ENCODE data around the gene MORN4. TPM values are rescaled to one million over a fixed set of nuclear protein-coding genes. Genes with fewer than 3 reads are reported as not detected.

The MORN4 gene
- total RNA-seq, 1 experiment from 2014 or later, result 11.9 TPM

GRCh38 chr10:97682042-97682441 is 48.7 kb upstream of the MORN4 start:
- Histone ChIP-seq H2BK120ac (ENCODE audit: low read depth, low read length, poor library complexity, severe bottlenecking) (no peak overlapping the region), H3K4ac (ENCODE audit: low read depth, low read length) (no peak overlapping the region), H2AFZ (ENCODE audit: low read length) (no peak overlapping the region), H4K8ac (replicated peaks; ENCODE audit: insufficient read length, low read depth, low read length) (no peak overlapping the region), H3K4me2 (ENCODE audit: insufficient read depth, insufficient read length, low read length) (no peak overlapping the region), H2BK20ac (ENCODE audit: low read depth, low read length, poor library complexity, severe bottlenecking) (no peak overlapping the region), H4K20me1 (ENCODE audit: control insufficient read depth, insufficient read depth, insufficient read length) (no peaks in the 10 kb centered on the region), H3K23ac (ENCODE audit: insufficient read length, low read depth, low read length) (no peak overlapping the region), H3K9me3 (ENCODE audit: control insufficient read depth, low read depth, low read length) (no peaks in the 10 kb centered on the region), H3K23me2 (ENCODE audit: insufficient read length, low read depth, low read length, poor library complexity, severe bottlenecking) (peaks cover 4% of the 10 kb centered on the region), H3K4me1 (ENCODE audit: insufficient read depth, low read length) (no peaks in the 10 kb centered on the region), H3K18ac (ENCODE audit: insufficient read length, low read depth, low read length) (no peak overlapping the region), H3K14ac (ENCODE audit: insufficient read depth, low read length) (no peak overlapping the region), H4K91ac (ENCODE audit: insufficient read length, low read depth, low read length) (no peak overlapping the region), H3T11ph (ENCODE audit: low read length) (no peak overlapping the region), H3K9ac (ENCODE audit: extremely low read depth, insufficient read length, low read length) (no peak overlapping the region), H2BK5ac (ENCODE audit: insufficient read length, low read length) (no peak overlapping the region), H2AK5ac (ENCODE audit: insufficient read length, low read length) (no peak overlapping the region), H3K79me2 (ENCODE audit: insufficient read depth, low read length) (no peaks in the 10 kb centered on the region), H3K79me1 (ENCODE audit: insufficient read depth, low read depth, low read length, poor library complexity, severe bottlenecking) (no peaks in the 10 kb centered on the region), H4K5ac (ENCODE audit: insufficient read length, low read depth, low read length) (no peak overlapping the region), H3K27me3 (ENCODE audit: insufficient read depth, low read length) (no peaks in the 10 kb centered on the region), H3K27ac (ENCODE audit: insufficient read length, low read depth, low read length) (no peak overlapping the region), H2BK15ac (ENCODE audit: low read depth, low read length) (no peak overlapping the region), H3K56ac (ENCODE audit: insufficient read length, low read depth, low read length) (no peak overlapping the region), H2BK12ac (ENCODE audit: insufficient read length, low read depth, low read length) (no peak overlapping the region)
- WGBS (ENCODE audit: extremely low coverage, insufficient read length, low lambda C conversion rate), result no CpG with 5 or more reads among the region's 4 CpGs
- H3K4me3 Mint-ChIP-seq, result no peak overlapping the region
- TF ChIP-seq, protein P1, sequence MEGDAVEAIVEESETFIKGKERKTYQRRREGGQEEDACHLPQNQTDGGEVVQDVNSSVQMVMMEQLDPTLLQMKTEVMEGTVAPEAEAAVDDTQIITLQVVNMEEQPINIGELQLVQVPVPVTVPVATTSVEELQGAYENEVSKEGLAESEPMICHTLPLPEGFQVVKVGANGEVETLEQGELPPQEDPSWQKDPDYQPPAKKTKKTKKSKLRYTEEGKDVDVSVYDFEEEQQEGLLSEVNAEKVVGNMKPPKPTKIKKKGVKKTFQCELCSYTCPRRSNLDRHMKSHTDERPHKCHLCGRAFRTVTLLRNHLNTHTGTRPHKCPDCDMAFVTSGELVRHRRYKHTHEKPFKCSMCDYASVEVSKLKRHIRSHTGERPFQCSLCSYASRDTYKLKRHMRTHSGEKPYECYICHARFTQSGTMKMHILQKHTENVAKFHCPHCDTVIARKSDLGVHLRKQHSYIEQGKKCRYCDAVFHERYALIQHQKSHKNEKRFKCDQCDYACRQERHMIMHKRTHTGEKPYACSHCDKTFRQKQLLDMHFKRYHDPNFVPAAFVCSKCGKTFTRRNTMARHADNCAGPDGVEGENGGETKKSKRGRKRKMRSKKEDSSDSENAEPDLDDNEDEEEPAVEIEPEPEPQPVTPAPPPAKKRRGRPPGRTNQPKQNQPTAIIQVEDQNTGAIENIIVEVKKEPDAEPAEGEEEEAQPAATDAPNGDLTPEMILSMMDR (conservative IDR thresholded peaks at IDR 0.05), result no peak
- H3K36me3 Mint-ChIP-seq (ENCODE audit: insufficient read depth in 1 of 3, low read depth in 3 of 3), result peaks cover 0 to 8% (median 7%) of the 10 kb centered on the region in 3 experiments; a peak in 4 of 7 replicates
- no peaks in the 10 kb centered on the region for H3K9me3 Mint-ChIP-seq
- peak overlapping the region in 1 of 3 experiments; percentile 75; a peak in 1 of 7 replicates for H3K27ac Mint-ChIP-seq
- peaks cover 14 to 17% of the 10 kb centered on the region in 2 experiments for H3K4me1 Mint-ChIP-seq
- no peaks in the 10 kb centered on the region for H3K27me3 Mint-ChIP-seq (ENCODE audit: low read depth)
- no peak for DNase-seq

Data from H9 (cell line).